Astrocyte of the cerebellum (primary cell): ENCODE data around the gene ZNF609.
"Not testable (repeated sequence)": the region's sequence is repeated elsewhere in the genome, so short reads cannot be mapped to it uniquely, and the experiment has no call there.

ENCODE experiments used
- DNase-seq: peaks from one replicate; pipeline ENCODE4 v3.0.0-alpha.2; 2011; ENCODE audit warnings: low read depth
- H3K4me3 ChIP-seq: 2 replicates; pipeline ENCODE4 v1.5.1; 2011; ENCODE audit warnings: mild to moderate bottlenecking, low read depth, low read length, moderate library complexity
- CTCF ChIP-seq: IDR thresholded peaks from 2 replicates; pipeline ENCODE4 v1.5.1; 2012; ENCODE audit warnings: low read length, low read depth, moderate library complexity, mild to moderate bottlenecking; ENCODE audit errors: missing control alignments
- in situ Hi-C: cut with HindIII; loops from 2 replicates; pipeline ENCODE4 v1.10.0; 2017; ENCODE audit warnings: low sequenced_read_pairs

The ZNF609 gene

DNA sequence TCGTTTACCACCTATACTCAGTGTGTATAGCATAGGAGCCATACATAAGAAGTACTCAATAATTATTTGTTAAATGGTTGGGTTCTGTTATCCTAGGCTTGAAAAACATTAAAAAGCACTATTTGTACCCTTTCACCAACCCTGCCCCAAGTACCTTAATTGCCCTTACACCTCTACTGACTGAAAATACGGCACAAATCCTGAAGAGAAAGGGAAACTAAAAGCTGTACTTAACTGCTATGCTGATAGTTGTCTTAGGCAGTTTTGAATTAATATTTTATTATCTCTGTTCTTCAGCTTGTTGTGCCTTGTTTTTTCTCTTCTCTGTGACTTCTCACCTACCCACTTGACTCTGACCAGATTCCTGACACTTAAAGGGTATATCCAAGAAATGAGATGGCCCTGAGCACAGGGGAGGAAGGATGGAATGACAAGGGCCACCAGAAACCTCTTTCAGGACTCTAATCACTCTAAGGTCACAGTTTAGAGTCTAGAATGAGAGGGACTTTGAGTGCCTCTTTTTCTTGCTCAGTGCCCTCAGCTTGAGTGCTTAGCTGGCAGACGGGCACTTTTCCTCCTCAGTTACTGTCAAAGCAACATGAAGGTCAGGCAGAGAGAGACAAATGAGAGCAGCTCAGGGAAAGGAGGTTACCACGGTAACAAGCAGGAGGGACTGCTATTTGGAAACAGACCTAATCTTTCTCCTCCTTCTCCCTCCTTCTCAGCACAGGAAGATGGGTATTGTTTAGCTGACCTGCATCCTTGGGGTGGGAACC lies 136.5 kb downstream of the ZNF609 start:
- H3K4me3 ChIP-seq: no peak overlapping the region
- no peak for DNase-seq
- in situ Hi-C loops: no loop called here
- no peak for TF ChIP-seq CTCF

- in situ Hi-C loops: no loop called here
- TF ChIP-seq CTCF: no peak
- no peak overlapping the region for H3K4me3 ChIP-seq
- no peak for DNase-seq
Observed at GRCh38 chr15:64597477-64597822, 137.1 kb downstream of the ZNF609 start.

DNA sequence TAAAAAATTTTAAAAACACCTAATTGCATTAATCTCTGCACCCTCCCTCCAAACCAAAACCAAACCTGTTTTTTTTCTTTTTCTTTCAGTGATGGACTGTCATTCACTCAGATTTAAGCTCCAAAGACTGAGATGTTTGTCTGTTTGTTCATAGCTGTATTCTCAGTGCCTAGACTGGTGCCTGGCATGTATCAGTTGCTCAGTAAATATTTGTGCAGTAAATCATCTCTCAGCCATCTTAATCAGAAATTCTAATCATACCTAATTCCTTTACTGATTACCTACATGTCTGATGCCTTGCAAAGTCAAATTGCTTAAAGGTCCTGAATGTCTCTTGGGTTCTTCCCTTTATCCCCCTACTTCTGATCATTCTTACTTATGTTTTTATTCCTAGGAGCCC lies 138.8 kb downstream of the ZNF609 start:
- no peak overlapping the region for H3K4me3 ChIP-seq
- DNase-seq: no peak
- in situ Hi-C loops: no loop called here
- no peak for TF ChIP-seq CTCF

DNA sequence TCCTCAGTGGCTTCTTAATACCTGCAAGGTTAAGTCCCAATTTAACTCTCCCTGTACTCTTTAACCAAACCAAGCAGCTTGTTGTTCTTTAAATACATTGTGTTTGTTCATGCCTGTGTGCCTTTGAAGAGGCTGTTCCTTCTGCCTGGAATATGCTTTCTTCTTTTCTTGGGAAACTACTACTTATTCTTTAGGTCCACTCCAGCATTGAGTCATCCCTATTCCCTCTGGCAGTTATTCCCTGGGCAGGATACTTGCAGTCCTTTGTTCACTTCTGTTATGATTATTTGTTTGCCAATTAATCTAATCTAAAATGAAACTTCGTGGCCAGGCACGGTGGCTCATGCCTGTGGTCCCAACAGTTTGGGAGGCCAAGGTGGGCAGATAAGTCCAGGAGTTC lies 139.3 kb downstream of the ZNF609 start:
- TF ChIP-seq CTCF: no peak
- DNase-seq: peak; percentile 36
- in situ Hi-C loops: no loop called here
- no peak overlapping the region for H3K4me3 ChIP-seq

DNA sequence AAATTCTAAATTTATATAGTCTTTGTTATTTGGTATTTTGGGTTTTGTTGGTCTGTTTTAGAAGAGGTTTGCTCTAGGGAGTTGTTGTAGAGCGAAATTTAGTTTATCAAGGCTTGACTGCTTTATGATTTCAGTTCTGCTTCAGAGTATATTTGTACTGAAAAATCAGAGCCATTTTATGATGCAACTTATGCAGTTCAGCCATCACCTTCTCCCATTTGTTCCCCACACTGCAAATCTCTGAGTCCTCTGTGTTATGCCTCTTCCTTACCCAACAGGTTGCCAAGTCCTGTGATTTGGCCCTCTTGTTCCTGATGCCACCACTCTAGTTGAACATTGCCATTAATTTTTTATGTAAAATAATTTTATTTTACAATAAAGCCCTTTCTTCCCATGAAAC lies 140.4 kb downstream of the ZNF609 start:
- in situ Hi-C loops: no loop called here
- no peak for DNase-seq
- H3K4me3 ChIP-seq: no peak overlapping the region
- no peak for TF ChIP-seq CTCF

DNA sequence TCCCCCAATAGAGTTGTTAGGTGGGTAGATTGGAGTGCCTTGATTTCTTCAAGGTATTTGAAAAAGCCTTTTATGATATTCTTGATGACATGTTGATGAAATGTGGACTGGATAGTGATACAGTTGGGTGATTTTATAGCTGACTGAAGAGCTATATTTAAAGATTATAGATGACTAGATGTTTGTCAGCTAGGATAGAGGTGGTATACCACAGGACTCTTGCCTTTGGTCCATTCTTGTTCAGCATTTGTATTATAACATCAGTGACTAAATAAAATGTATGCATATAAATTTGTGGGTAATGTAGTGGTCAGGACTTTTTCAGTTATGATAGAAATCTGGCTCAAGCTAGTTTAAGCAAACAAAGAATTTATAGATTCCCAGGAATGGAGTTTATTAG lies 143.9 kb downstream of the ZNF609 start:
- in situ Hi-C loops: no loop called here
- no peak overlapping the region for H3K4me3 ChIP-seq
- no peak for DNase-seq
- TF ChIP-seq CTCF: no peak

DNA sequence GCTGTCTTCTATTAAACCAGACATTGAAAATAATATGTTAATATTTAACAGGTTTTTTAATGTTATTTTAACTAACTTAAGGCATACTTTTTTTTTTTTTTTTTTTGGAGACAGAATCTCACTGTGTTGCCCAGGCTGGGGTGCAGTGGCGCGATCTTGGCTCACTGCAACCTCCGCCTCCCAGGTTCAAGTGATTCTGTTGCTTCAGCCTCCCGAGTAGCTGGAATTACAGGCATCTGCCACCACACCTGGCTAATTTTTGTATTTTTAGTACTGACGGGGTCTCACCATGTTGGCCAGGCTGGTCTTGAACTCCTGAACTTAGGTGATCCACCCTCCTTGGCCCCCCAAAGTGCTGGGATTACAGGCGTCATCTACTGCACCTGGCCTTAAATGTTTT lies 147.0 kb downstream of the ZNF609 start:
- DNase-seq, in situ Hi-C loops, H3K4me3 ChIP-seq: not testable (repeated sequence)
